Smooth muscle cell of the brain vasculature (primary cell): ENCODE measurements around the gene PTBP2.
"Not testable (repeated sequence)": the region's sequence is repeated elsewhere in the genome, so short reads cannot be mapped to it uniquely, and the experiment has no call there.

Source experiments
- DNase-seq: peaks from one replicate; pipeline ENCODE4 v3.0.0-alpha.2; 2012; ENCODE audit warnings: low read depth, low spot score

PTBP2 gene

DNA sequence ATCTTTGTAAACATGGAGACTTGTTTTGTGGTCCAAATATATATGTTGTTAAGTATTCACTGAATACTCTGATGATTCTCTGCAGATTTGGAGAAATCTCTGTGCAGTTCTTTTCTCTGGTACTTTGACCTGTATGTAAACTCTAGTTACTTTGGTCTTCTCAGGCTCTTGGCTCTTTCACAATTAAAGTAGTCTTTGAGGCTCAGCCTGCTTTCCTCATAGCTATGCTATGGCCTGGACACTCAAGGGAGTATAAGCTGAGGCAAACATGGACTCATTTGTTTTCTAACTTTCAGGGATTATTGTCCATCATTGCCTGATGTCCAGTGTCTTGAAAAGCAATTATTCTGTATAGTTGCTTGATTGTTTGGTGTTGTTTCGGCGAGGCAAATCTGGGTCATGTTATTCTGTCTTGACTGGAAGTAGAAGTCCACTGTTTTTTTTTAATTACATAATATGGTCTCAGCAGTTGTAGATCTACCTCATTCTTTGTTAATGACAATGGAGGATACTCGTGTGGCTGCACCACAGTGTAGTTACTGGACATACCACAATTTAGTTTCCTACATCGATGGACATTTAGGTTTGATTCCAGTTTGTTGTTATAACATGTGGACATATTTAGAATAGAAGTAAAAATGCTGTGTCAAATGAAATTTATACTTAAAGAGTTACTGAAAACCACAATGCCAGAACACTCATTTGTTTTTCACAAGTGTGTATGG, 9.2 kb downstream of the PTBP2 start:
- DNase-seq: no peak

DNA sequence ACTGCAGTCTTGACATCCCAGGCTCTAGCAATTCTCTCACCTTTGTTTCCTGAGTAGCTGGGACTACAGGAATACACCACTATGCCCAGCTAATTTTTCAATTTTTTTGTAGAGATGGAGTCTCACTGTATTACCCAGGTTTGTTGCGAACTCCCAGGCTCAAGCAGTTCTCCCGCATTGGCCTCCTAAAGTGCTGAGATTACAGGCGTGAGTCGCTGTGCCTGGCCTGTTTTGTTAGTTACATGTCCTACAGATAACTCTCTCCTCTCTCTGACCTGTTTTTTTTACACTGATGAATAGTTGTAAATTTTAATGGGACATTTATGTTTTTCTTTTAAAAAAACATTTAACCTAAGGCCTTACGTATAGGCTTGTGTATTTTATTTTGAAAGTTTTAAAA, 19.8 kb downstream of the PTBP2 start:
- DNase-seq: no peak

DNA sequence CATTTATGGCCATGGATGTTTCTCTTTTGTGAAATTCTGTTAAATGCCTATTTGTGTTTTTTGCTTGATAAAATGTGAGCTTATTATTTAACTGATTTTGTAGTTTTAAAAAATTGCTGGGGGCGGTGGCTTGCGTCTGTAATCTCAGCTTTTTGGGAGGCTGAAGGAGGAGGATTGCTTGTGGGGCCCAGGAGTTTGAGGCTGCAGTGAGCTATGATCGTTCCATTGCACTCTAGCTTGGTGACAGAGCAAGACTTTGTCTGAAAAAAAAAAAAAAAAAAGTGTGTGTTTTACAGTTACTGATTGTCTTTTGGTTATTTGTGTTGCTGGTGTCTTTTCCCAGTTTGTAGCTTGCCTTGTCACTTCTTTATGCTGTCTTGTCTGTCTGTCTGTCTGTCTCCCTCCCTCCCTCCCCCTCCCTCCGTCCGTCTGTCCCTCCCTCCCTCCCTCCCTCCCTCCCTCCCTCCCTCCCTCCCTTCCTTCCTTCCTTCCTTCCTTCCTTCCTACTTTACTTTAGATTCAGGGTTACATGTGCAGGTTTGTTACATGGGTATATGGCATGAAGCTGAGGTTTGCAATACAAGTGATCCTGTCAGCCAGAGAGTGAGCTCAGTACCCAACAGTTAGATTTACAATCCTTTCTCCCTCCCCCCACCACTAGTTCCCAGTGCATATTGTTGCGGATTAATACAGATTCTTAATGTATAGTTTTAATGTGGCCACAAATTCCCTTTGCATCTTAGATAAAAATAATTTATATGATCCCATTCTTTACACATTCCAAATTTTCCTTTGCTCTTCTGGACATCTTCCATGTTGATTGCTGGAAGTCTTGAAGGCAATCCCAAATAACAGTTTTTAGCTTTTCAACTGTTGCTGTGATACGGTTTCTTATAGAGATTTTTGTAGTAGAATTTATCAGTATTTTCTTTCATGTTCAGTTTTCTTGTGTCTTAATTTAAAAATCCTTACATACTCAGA, 25.1 kb downstream of the PTBP2 start:
- DNase-seq: no peak

DNA sequence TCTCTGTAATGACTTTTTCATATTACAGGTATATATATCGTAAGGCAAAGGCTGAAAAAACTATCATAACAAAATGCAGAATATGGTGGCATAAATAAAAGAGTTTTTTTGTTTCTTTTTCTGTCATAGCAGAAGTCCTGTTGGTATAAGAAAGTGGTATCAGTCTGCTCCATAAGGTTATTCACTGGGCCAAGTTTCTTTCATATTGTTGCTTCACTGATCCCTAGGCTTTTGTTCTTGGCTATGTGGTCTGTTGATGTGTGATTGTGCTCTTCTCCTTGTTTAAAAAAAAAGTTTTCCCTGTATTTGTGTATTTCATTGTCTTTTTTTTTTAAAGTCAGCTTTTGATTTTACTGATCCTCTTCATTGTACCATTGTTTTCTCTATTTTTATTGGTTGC, 26.0 kb downstream of the PTBP2 start:
- DNase-seq: no peak

DNA sequence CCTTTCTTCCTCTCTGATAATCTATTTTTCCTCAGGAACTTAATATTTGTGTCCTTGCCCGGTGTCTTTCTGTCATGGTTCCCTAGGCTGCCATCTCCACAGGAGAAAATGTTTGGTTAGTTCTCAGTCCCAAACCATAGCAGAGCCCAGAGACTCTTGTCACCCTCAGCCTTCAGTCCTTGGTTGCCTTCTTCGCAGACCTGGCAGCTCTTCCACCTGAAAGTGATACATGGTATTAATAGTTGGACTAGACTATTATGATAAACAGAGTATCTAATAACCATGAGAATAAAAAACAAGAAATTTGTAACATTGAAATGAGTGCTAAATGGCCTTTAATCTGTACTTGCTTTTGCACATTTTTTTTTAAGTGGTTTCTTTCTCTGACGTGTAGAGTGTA, 26.5 kb downstream of the PTBP2 start:
- DNase-seq: no peak

DNA sequence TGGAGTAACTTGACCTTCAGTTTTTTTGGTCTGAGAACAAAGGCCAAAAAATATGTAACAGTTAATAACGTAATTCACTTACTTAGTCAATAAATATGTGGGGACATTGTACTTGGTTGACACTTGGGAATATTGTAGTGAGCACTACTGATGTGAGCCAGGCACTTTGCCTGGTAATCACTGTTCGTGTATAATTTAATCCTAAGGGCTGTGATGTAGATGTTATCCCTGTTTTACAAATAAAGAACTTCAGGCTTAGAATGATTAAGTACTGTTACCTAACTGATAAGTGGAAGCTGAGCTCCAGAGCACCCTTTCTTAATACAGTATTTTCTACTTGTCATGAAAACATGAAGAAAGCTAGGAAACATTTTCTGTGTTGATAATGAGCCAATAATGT, 28.0 kb downstream of the PTBP2 start:
- no peak for DNase-seq

DNA sequence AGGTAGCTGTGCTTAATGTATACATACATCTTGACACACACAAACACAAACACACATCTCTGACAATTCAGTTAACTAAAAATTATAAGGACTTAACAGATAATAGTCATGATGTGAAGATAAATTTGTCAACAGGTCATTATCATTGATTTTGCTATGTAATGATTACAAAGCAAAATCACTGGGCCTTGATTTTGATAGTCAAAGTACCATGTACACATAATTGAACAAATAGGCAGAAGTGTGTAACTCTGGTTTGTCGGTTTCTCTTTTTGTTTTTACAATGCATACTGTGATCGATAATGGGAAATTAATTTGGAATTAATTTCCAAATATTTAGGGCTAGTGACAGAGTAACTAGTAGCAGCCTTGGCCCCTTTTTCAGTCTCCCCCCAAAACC, 30.8 kb downstream of the PTBP2 start:
- no peak for DNase-seq

DNA sequence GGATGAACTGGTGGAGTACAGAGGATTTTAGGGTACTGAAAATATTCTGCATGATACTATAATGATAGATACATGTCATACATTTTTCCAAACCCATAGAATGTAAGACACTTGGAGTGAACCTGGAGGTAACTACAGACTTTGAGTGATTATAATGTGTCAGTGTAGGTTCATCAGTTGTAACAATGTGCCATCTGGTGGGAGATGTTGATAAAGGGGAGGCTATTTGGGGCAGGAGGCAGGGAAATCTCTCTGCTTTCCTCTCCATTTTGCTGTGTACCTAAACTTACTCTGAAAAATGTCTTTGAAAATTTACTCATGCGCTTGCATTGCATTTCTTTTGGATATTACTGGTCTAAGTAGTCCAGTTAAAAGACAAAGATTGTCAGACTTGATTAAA, 35.2 kb downstream of the PTBP2 start:
- DNase-seq: no peak

DNA sequence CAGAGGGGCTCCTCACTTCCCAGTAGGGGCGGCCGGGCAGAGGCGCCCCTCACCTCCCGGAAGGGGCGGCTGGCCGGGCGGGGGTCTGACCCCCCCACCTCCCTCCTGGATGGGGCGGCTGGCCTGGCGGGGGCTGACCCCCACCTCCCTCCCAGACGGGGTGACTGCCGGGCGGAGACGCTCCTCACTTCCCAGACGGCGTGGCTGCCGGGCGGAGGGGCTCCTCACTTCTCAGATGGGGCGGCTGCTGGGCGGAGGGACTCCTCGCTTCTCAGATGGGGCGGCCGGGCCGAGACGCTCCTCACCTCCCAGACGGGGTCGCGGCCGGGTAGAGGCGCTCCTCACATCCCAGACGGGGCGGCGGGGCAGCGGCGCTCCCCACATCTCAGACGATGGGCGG, 41.0 kb downstream of the PTBP2 start:
- DNase-seq: not testable (repeated sequence)

DNA sequence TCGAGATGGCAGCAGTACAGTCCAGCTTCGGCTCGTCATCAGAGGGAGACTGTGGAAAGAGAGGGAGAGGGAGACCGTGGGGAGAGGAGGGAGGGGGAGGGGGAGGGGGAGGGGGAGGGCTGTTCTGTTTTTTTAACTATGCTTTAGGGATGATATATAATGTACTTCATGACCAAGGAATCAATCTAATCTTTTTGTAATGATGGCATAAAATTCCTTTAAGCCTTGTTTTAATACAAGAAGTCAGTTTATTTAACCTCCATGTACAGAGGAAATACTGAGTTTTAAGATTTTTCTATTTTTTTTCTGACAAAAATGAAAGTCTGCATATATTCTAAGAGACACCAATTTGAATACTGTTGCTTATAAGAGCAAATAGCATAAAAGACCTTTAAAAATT, 41.9 kb downstream of the PTBP2 start:
- DNase-seq: no peak

DNA sequence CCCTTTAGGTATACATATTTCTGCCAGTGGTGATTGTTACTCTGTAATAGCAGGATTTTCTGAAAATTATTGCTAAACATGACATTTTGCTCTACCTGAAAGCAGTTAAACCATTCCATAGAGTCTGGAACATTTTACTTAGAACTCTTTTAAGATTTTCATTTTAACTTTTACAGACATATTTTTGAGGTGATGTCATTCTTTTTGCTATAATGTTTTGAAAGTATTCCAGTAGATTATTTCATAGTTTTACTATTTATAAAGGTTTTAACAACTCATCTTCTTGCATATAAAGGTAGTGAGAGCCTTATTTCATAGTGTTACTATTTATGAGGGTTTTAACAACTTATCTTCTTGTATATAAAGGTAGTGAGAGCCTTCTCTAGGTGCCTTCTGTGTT, 42.9 kb downstream of the PTBP2 start:
- DNase-seq: no peak

DNA sequence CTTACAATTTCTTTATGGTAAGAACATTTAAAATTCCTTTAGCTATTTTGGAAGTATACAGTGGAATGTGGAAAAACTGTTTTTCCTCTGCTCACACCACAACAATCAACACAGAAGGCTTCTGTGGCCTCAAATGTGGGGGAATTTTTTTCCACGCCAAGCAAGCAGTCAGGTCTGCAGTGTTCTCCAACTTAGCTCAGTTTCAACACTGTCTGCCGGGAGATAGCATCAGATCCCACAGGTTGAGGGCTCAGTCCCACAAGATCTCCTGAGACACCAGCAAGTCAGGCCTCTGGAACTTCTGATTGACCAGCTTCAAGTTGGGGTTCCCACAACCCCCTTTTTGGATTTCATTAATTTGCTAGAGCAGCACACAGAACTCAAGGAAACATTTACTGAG, 50.3 kb downstream of the PTBP2 start:
- DNase-seq: no peak

DNA sequence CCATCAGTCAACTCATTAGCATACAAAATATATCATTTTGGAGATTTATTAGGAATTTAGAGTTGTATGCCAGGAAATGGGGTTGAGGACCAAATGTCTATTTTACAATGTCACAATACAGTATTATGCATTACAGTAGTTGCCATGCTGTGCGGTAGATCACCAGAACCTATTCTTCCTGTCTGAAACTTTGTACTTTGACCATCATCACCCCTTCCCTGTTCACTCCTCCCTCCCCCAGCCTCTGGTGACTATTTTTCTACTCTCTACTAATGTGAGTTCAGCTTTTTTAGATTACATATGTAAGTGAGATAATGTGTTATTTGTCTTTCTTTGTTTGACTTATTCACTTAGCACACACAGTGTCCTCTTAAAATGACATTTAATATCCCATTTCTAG, 50.8 kb downstream of the PTBP2 start:
- DNase-seq: no peak

DNA sequence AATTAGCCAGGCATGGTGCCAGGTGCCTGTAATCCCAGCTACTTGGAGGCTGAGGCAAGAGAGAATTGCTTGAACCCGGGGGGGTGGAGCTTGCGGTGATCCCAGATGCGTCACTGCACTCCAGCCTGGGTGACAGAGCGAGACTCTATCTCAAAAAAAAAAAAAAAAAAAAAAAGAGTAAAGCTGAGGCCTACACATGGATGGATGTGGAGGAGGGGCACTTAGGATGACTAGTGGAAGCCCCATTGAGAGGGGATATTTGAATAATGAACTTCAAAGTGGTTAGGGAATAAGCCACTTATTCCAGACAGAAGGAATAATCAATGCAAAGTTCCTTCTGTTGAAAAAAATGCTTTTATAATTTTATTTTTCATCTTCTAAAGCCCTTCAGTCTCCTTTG, 51.4 kb downstream of the PTBP2 start:
- DNase-seq: no peak

DNA sequence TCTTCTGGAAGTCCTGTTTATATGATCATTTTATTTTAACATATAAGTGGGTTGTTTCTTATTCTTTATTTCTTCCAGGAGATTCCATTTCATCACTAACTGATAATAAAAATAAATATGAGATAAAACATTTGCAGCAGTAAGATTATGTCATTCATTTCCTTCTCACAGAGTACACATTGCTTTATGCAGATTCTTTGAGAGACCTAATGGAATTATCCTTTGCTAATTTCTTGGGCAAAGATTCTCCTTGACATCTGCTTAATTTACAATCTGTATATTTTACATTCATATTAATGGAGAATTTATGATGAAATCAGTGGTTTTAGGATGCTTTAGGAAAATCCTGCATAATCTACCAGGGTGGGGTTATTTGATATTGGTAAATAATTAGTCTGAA, 60.6 kb downstream of the PTBP2 start:
- no peak for DNase-seq

DNA sequence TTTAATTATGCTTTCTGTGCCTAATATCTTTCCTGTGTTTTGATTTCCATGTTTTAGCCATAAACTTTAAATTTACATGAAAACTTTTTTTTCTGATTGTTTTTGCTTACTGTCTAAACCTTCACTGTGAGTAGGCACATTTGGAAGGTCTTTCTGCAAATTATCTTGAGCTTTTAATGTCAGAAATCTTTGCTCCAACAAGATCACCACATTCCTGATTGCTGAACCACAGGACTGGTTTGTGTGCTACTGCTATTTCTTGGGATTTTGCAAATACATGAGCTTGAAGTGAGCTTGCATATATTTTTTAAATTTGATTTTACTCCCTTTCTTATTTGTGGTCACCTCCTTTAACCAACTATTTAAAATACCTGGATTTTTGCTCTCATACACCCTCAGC, 61.3 kb downstream of the PTBP2 start:
- DNase-seq: no peak

DNA sequence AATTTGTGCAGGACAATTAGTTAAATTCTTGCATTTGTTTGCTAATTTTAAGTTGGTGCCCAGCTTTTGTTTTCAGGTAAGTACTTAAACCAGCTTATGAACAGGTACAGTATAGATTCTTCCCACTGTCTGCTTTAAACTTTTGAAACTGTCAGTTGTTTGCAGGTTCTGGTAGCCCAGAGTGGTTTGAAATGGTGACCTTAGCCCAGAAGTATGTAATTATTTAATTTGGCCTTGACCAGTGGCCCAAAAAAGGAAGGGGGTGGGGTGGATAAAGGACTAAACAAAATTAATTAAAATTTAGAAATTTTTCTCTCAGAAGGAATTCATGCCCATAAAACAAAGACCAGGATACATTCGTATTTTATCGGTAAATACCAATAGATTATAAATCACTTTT, 69.0 kb downstream of the PTBP2 start:
- DNase-seq: no peak

DNA sequence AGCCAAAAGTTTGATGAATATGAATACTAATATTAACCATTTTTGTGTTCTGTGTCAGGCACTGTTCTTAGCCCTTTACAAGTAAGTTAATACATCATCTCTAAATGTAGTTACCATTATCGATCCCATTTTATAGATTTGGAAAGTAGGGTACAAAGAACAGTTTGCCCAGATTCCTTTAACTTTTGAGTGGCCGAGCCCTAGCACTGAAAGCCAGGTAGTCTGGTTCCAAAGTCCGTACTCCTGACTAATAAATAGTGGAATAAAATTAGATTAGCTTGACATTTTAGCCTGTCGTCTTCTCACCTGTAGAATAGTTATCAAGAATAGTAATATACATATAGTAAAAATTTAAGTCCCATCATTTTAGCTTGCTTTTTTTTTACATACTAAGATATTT, 70.6 kb downstream of the PTBP2 start:
- no peak for DNase-seq

DNA sequence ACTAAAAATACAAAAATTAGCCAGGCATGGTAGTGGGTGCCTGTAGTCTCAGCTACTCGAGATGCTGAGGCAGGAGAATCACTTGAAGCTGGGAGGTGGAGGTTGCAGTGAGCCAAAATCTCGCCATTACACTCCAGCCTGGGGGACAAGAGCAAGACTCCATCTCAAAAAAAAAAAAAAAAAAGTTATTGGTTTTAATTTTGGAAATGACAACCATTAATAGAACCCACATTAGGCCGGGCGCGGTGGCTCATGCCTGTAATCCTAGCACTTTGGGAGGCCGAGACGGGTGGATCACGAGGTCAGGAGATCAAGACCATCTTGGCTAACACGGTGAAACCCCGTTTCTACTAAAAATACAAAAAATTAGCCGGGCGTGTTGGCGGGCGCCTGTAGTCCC, 80.1 kb downstream of the PTBP2 start:
- not testable (repeated sequence) for DNase-seq

DNA sequence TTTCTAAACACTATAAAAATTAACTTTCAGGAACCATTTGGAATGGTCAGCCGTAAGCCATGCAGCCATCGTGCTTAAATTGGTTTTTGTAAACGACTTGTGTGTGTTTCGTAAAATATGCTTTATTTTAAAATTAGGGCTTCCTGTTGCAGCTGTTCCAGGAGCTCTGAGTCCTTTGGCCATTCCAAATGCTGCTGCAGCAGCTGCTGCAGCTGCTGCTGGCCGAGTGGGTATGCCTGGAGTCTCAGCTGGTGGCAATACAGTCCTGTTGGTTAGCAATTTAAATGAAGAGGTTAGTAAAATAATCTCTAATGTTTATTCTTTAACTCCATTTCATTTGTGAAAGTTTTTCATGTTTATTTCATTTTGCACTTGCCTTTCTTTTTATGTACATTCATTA, 83.1 kb downstream of the PTBP2 start:
- DNase-seq: no peak

DNA sequence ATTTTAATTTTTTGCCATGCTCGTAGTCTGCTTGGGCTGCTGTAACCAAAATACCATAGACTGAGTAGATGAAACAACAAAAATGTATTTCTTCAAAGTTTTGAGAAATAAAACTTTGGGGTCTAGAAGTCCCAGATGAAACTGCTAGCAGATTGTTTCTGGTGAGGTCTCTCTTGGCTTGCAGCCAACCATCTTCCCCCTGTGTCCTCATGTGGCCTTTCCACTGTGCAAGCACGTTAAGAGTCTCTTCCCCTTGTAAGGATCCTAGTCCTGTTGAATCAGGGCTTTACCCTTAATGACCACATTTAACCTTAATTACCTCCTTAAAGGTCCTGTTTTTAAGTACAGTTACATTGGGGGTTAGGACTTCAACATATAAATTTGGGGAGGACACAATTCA, 86.6 kb downstream of the PTBP2 start:
- no peak for DNase-seq

DNA sequence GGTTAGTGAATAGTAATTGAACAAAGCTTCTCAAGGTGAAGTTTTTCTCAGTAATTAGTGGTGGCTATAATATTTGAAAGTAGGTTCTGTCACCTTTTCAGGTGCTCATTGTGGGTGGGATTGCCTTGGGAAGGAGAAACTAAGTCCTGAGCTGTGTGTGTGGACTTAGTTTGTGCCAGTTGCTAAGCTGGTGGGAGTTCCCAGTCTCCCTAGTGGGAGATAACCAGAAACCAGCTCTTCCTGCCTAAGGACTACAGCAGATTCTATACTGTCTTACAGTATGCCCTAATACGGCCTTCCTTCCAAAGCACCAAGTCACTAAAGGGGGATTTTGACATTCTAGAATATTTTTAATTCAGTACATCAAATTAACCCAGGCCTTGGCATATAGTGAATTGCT, 94.3 kb downstream of the PTBP2 start:
- DNase-seq: no peak

DNA sequence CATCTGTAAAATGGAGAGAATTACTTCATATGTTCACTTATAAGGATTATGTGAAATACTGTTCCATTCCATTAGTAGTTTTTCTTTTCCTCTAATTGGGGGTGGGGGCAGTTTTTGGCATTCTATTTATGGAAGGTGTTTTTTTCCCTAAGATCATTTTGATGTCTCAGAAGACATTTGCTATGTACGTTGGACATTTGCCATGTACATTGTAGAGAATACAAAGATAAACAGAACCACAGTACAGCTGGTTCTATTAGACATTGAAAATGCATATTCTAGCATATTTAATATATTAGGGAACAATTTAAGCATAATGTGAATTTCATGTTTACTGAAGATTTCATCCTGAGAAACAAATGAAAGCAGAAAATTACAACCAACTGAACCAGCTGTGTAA, 98.5 kb downstream of the PTBP2 start:
- DNase-seq: no peak
